ENCODE results near the gene KRT32. TPM values are rescaled to one million over a fixed set of nuclear protein-coding genes. Genes with fewer than 3 reads are reported as not detected.

The KRT32 gene
- total RNA-seq, 2 experiments from 2014 or later, result not detected

- no peak overlapping the region for H3K4me2 ChIP-seq (ENCODE audit: low read length)
- H3K36me3 ChIP-seq (ENCODE audit: insufficient read depth, low read length), result no peaks in the 10 kb centered on the region
- DNase-seq (ENCODE audit: low spot score), result no peak
- intact Hi-C loops (cut with micrococcal nuclease; ENCODE audit: unreplicated experiment), result no loop called here
- H3K9me2 ChIP-seq (ENCODE audit: insufficient read depth, low read length), result no peaks in the 10 kb centered on the region
- ChIA-PET POLR2A (no interaction called here), CTCF (ENCODE audit: unreplicated experiment) (no interaction called here)
- no peaks in the 10 kb centered on the region for H3K9me3 ChIP-seq (ENCODE audit: low read length)
- BruUV-seq (replicated peaks), result no TSS peak
- no peak overlapping the region for H2AFZ ChIP-seq (ENCODE audit: low read length)
- no peaks in the 10 kb centered on the region for H3K4me1 ChIP-seq (ENCODE audit: insufficient read depth, low read length, poor library complexity, severe bottlenecking)
- no peak overlapping the region for H3K27ac ChIP-seq (ENCODE audit: low read depth, low read length, poor library complexity, severe bottlenecking)
- no peak for TF ChIP-seq EZH2phosphoT487 (IDR thresholded peaks at IDR 0.05; ENCODE audit: borderline replicate concordance, low read depth, low read length)
- TF ChIP-seq CTCF (conservative IDR thresholded peaks at IDR 0.05; ENCODE audit: low read length), result no peak
- H4K20me1 ChIP-seq (ENCODE audit: insufficient read depth, low read length), result no peaks in the 10 kb centered on the region
- no peaks in the 10 kb centered on the region for H3K79me2 ChIP-seq (ENCODE audit: insufficient read depth, low read depth, low read length)
- no peak overlapping the region for H3K4me3 ChIP-seq (ENCODE audit: low read depth, low read length, poor library complexity, severe bottlenecking)
Observed at GRCh38 chr17:41491476-41491875, 24.3 kb upstream of the KRT32 start.

GRCh38 chr17:41490000-41490990 is 23.1 kb upstream of the KRT32 start:
- no peak overlapping the region for H3K4me2 ChIP-seq (ENCODE audit: low read length)
- H3K36me3 ChIP-seq (ENCODE audit: insufficient read depth, low read length), result no peaks in the 10 kb centered on the region
- DNase-seq (ENCODE audit: low spot score), result no peak
- BruUV-seq (replicated peaks), result no TSS peak
- no peaks in the 10 kb centered on the region for H3K4me1 ChIP-seq (ENCODE audit: insufficient read depth, low read length, poor library complexity, severe bottlenecking)
- H3K9me3 ChIP-seq (ENCODE audit: low read length), result no peaks in the 10 kb centered on the region
- no peak overlapping the region for H3K4me3 ChIP-seq (ENCODE audit: low read depth, low read length, poor library complexity, severe bottlenecking)
- no peaks in the 10 kb centered on the region for H4K20me1 ChIP-seq (ENCODE audit: insufficient read depth, low read length)
- TF ChIP-seq EZH2phosphoT487 (IDR thresholded peaks at IDR 0.05; ENCODE audit: borderline replicate concordance, low read depth, low read length), result no peak
- TF ChIP-seq CTCF (conservative IDR thresholded peaks at IDR 0.05; ENCODE audit: low read length), result no peak
- H3K9me2 ChIP-seq (ENCODE audit: insufficient read depth, low read length), result no peaks in the 10 kb centered on the region
- no peak overlapping the region for H2AFZ ChIP-seq (ENCODE audit: low read length)
- ChIA-PET POLR2A (interaction anchor here (0.7 kb wide), 1 partner anchor 119 kb away, joined by 3 read pairs; no protein-coding TSS in a partner anchor), CTCF (ENCODE audit: unreplicated experiment) (no interaction called here)
- intact Hi-C loops (cut with micrococcal nuclease; ENCODE audit: unreplicated experiment), result loop anchor here (5.0 kb wide), 1 partner anchor 172 kb away; no protein-coding TSS in a partner anchor
- H3K27ac ChIP-seq (ENCODE audit: low read depth, low read length, poor library complexity, severe bottlenecking), result no peak overlapping the region
- H3K79me2 ChIP-seq (ENCODE audit: insufficient read depth, low read depth, low read length), result no peaks in the 10 kb centered on the region

GRCh38 chr17:41489531-41489930 is 22.3 kb upstream of the KRT32 start, which contains the start of gene KRT36:
KRT36 (minus strand) TSS chr17:41489910; CDS start chr17:41489864, 46 bp downstream.
- no peak within 1 kb of the TSS for H3K4me3 ChIP-seq (ENCODE audit: low read depth, low read length, poor library complexity, severe bottlenecking)
- no peaks in the 10 kb centered on the region for H4K20me1 ChIP-seq (ENCODE audit: insufficient read depth, low read length)
- POLR2A ChIA-PET, result no interaction called here
- no peaks in the 10 kb centered on the region for H3K9me3 ChIP-seq (ENCODE audit: low read length)
- no peaks in the 10 kb centered on the region for H3K4me1 ChIP-seq (ENCODE audit: insufficient read depth, low read length, poor library complexity, severe bottlenecking)
- BruUV-seq (replicated peaks), result no TSS peak
- no peak within 1 kb of the TSS for H3K4me2 ChIP-seq (ENCODE audit: low read length)
- H3K27ac ChIP-seq (ENCODE audit: low read depth, low read length, poor library complexity, severe bottlenecking), result no peak within 1 kb of the TSS
- no peaks in the 10 kb centered on the region for H3K79me2 ChIP-seq (ENCODE audit: insufficient read depth, low read depth, low read length)
- no peak for DNase-seq (ENCODE audit: low spot score)
- no peaks in the 10 kb centered on the region for H3K9me2 ChIP-seq (ENCODE audit: insufficient read depth, low read length)
- intact Hi-C loops (cut with micrococcal nuclease; ENCODE audit: unreplicated experiment), result loop anchor here (5.0 kb wide), 1 partner anchor 173 kb away; no protein-coding TSS in a partner anchor
- no peak within 1 kb of the TSS for H2AFZ ChIP-seq (ENCODE audit: low read length)
- CTCF ChIA-PET (ENCODE audit: unreplicated experiment), result no interaction called here
- TF ChIP-seq CTCF (conservative IDR thresholded peaks at IDR 0.05; ENCODE audit: low read length) (no peak), EZH2phosphoT487 (IDR thresholded peaks at IDR 0.05; ENCODE audit: borderline replicate concordance, low read depth, low read length) (no peak)
- H3K36me3 ChIP-seq (ENCODE audit: insufficient read depth, low read length), result no peaks in the 10 kb centered on the region
